HG03196 (cell line): ENCODE measurements around the gene ITPR2.
"Not testable (repeated sequence)": the region's sequence is repeated elsewhere in the genome, so short reads cannot be mapped to it uniquely, and the experiment has no call there.

Source experiments
- ATAC-seq: cut with Tn5 transposase; IDR thresholded peaks from one replicate; pipeline ENCODE4 v1.9.1; 2021; ENCODE audit not compliant: unreplicated experiment

Gene ITPR2

GRCh38 chr12:26535826-26536225 lies 297.2 kb downstream of the ITPR2 start:
- no peak for ATAC-seq

GRCh38 chr12:26534071-26534470 lies 298.9 kb downstream of the ITPR2 start:
- no peak for ATAC-seq

- no peak for ATAC-seq
Observed at GRCh38 chr12:26533211-26533610, 299.8 kb downstream of the ITPR2 start.

GRCh38 chr12:26530461-26530860 lies 302.5 kb downstream of the ITPR2 start:
- ATAC-seq = no peak

- no peak for ATAC-seq
Observed at GRCh38 chr12:26528943-26529342, 304.1 kb downstream of the ITPR2 start.

- ATAC-seq = no peak
Observed at GRCh38 chr12:26527682-26528081, 305.3 kb downstream of the ITPR2 start.

GRCh38 chr12:26524862-26525465 lies 308.0 kb downstream of the ITPR2 start:
- no peak for ATAC-seq

- no peak for ATAC-seq
Observed at GRCh38 chr12:26523708-26524150, 309.3 kb downstream of the ITPR2 start.

GRCh38 chr12:26520869-26521268 lies 312.1 kb downstream of the ITPR2 start:
- peak; percentile 68 for ATAC-seq

- ATAC-seq = no peak
Observed at GRCh38 chr12:26520109-26520508, 312.9 kb downstream of the ITPR2 start.

GRCh38 chr12:26519462-26519861 lies 313.5 kb downstream of the ITPR2 start:
- ATAC-seq = no peak

GRCh38 chr12:26517320-26517719 lies 315.7 kb downstream of the ITPR2 start:
- ATAC-seq = not testable (repeated sequence)

- ATAC-seq = no peak
Observed at GRCh38 chr12:26514364-26514763, 318.6 kb downstream of the ITPR2 start.

GRCh38 chr12:26513363-26514043 lies 319.5 kb downstream of the ITPR2 start:
- no peak for ATAC-seq

- ATAC-seq = no peak
Observed at GRCh38 chr12:26512213-26512612, 320.8 kb downstream of the ITPR2 start.

- ATAC-seq = no peak
Observed at GRCh38 chr12:26510354-26510674, 322.7 kb downstream of the ITPR2 start.

GRCh38 chr12:26507613-26508012 lies 325.4 kb downstream of the ITPR2 start:
- no peak for ATAC-seq

GRCh38 chr12:26499979-26500640 lies 332.9 kb downstream of the ITPR2 start:
- no peak for ATAC-seq

GRCh38 chr12:26496170-26496569 lies 336.8 kb downstream of the ITPR2 start:
- no peak for ATAC-seq

GRCh38 chr12:26493656-26494055 lies 339.3 kb downstream of the ITPR2 start:
- ATAC-seq = no peak

GRCh38 chr12:26492406-26492805 lies 340.6 kb downstream of the ITPR2 start:
- ATAC-seq = no peak

- no peak for ATAC-seq
Observed at GRCh38 chr12:26489908-26490307, 343.1 kb downstream of the ITPR2 start.
